ENCODE results near the gene GABRB2.
"Not testable (repeated sequence)": the region's sequence is repeated elsewhere in the genome, so short reads cannot be mapped to it uniquely, and the experiment has no call there.

Gene GABRB2

DNA sequence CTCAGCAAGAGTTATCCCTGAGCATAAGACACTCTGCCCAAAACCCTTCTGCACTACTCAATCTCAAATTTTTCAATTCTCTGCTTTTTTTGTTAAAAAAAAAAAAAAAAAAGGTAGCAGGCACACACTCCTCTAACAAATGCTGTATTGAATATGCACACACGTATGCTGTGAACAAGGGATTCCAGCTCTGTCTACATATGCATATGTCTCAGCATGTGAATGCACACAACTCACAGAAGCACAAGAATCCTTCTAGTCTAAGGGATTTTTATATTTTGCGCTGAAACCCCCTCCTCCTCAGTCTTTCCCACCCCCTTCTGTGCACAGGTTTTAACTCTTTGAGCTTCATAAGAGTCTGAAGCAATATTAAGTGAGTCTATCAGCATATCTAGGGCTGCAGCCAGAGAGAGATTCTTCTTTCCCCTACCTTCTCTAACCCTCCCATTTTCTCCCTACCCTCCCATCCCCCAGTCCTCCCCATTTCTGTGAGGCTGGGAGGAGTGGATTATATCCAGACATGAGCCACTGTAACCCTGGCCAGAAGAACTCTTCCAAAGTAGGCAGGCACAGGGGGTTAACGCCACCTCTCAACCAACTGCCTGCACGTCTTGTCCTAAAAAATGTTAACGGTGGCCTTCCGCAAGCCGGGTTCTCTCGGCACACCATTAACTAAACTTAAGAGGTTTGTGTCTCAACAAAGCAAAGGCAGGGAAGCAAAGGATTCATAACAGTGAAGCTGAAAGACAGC lies 1.0 kb downstream of the GABRB2 start:
- H3K27ac ChIP-seq (ENCODE audit: low read length), result no peak overlapping the region
- H3K4me1 ChIP-seq (ENCODE audit: control insufficient read depth in 1 of 2, insufficient read depth in 2 of 2, low read length in 2 of 2), result peaks cover 0 to 29% of the 10 kb centered on the region in 2 donors
- peaks cover 17% of the 10 kb centered on the region for H3K27me3 ChIP-seq (ENCODE audit: low read depth, low read length)
- H3K9me3 ChIP-seq (ENCODE audit: control insufficient read depth in 1 of 2, low read length in 2 of 2), result no peaks in the 10 kb centered on the region
- H3K4me3 ChIP-seq (ENCODE audit: low read depth in 1 of 2, low read length in 2 of 2), result peak overlapping the region; percentile 52 to 72
- no peaks in the 10 kb centered on the region for H3K36me3 ChIP-seq (ENCODE audit: control insufficient read depth in 1 of 2, insufficient read depth in 2 of 2, low read length in 2 of 2)

GRCh38 chr5:161544350-161544765 lies 2.2 kb downstream of the GABRB2 start:
- Histone ChIP-seq H3K36me3 (ENCODE audit: control insufficient read depth in 1 of 2, insufficient read depth in 2 of 2, low read length in 2 of 2) (no peaks in the 10 kb centered on the region), H3K27me3 (ENCODE audit: low read depth, low read length) (peaks cover 17% of the 10 kb centered on the region), H3K4me1 (ENCODE audit: control insufficient read depth in 1 of 2, insufficient read depth in 2 of 2, low read length in 2 of 2) (peaks cover 0 to 29% of the 10 kb centered on the region in 2 donors), H3K9me3 (ENCODE audit: control insufficient read depth in 1 of 2, low read length in 2 of 2) (no peaks in the 10 kb centered on the region), H3K4me3 (ENCODE audit: low read depth in 1 of 2, low read length in 2 of 2) (no peak overlapping the region), H3K27ac (ENCODE audit: low read length) (no peak overlapping the region)

DNA sequence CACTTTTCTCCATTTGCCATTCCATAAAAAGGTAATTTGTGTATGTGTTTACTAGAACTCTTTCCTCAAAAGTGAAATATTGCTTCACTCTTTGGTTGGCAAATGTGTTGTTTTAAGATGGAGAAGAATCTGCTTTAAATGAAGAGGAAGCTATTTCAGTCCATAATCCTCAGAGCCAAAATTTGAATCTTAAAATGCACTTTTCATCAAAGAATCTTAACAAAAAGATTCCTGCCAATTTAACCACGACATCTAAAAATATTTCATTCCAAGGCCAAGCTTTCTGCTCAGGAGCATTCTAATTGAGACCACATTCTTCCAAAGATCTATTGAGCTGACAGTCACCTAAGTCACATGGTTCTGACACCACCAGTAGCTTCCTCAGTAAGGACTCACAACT lies 7.5 kb downstream of the GABRB2 start:
- H3K4me3 ChIP-seq (ENCODE audit: low read depth in 1 of 2, low read length in 2 of 2), result no peak overlapping the region
- H3K36me3 ChIP-seq (ENCODE audit: control insufficient read depth in 1 of 2, insufficient read depth in 2 of 2, low read length in 2 of 2), result no peaks in the 10 kb centered on the region
- no peaks in the 10 kb centered on the region for H3K9me3 ChIP-seq (ENCODE audit: control insufficient read depth in 1 of 2, low read length in 2 of 2)
- H3K27me3 ChIP-seq (ENCODE audit: low read depth, low read length), result no peaks in the 10 kb centered on the region
- H3K27ac ChIP-seq (ENCODE audit: low read length), result no peak overlapping the region
- no peaks in the 10 kb centered on the region for H3K4me1 ChIP-seq (ENCODE audit: control insufficient read depth in 1 of 2, insufficient read depth in 2 of 2, low read length in 2 of 2)

GRCh38 chr5:161535762-161536161 lies 10.8 kb downstream of the GABRB2 start:
- H3K27ac ChIP-seq (ENCODE audit: low read length), result no peak overlapping the region
- no peaks in the 10 kb centered on the region for H3K4me1 ChIP-seq (ENCODE audit: control insufficient read depth in 1 of 2, insufficient read depth in 2 of 2, low read length in 2 of 2)
- no peaks in the 10 kb centered on the region for H3K27me3 ChIP-seq (ENCODE audit: low read depth, low read length)
- H3K9me3 ChIP-seq (ENCODE audit: control insufficient read depth in 1 of 2, low read length in 2 of 2), result no peaks in the 10 kb centered on the region
- H3K36me3 ChIP-seq (ENCODE audit: control insufficient read depth in 1 of 2, insufficient read depth in 2 of 2, low read length in 2 of 2), result no peaks in the 10 kb centered on the region
- H3K4me3 ChIP-seq (ENCODE audit: low read depth in 1 of 2, low read length in 2 of 2), result no peak overlapping the region

- Histone ChIP-seq H3K4me3 (ENCODE audit: low read depth in 1 of 2, low read length in 2 of 2) (no peak overlapping the region), H3K27me3 (ENCODE audit: low read depth, low read length) (no peaks in the 10 kb centered on the region), H3K27ac (ENCODE audit: low read length) (no peak overlapping the region), H3K36me3 (ENCODE audit: control insufficient read depth in 1 of 2, insufficient read depth in 2 of 2, low read length in 2 of 2) (no peaks in the 10 kb centered on the region), H3K4me1 (ENCODE audit: control insufficient read depth in 1 of 2, insufficient read depth in 2 of 2, low read length in 2 of 2) (no peaks in the 10 kb centered on the region), H3K9me3 (ENCODE audit: control insufficient read depth in 1 of 2, low read length in 2 of 2) (no peaks in the 10 kb centered on the region)
Observed at GRCh38 chr5:161530700-161531099, 15.8 kb downstream of the GABRB2 start.

DNA sequence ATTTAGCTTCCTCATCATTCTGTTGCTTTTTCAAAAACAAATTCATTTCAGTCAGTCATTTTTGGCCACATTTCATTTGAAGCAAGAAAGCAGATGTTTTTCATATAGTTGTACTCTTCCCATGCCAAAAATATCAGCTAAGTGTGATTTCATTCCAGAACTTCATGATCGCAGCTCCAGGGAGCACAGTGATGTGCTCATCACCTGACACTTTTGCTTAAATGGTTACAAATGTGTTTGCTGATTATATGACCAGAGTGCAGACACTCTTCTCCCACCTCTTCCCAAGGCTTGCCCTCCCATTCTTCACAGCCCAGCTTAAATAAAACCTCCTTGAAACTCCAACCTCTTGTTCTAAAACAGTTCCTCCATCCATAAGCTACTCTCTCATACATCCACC lies 32.6 kb downstream of the GABRB2 start:
- no peak overlapping the region for H3K27ac ChIP-seq (ENCODE audit: low read length)
- H3K36me3 ChIP-seq (ENCODE audit: control insufficient read depth in 1 of 2, insufficient read depth in 2 of 2, low read length in 2 of 2), result no peaks in the 10 kb centered on the region
- H3K27me3 ChIP-seq (ENCODE audit: low read depth, low read length), result no peaks in the 10 kb centered on the region
- H3K4me1 ChIP-seq (ENCODE audit: control insufficient read depth in 1 of 2, insufficient read depth in 2 of 2, low read length in 2 of 2), result no peaks in the 10 kb centered on the region
- H3K4me3 ChIP-seq (ENCODE audit: low read depth in 1 of 2, low read length in 2 of 2), result no peak overlapping the region
- H3K9me3 ChIP-seq (ENCODE audit: control insufficient read depth in 1 of 2, low read length in 2 of 2), result no peaks in the 10 kb centered on the region

GRCh38 chr5:161507591-161507990 lies 38.9 kb downstream of the GABRB2 start:
- Histone ChIP-seq H3K36me3 (ENCODE audit: control insufficient read depth in 1 of 2, insufficient read depth in 2 of 2, low read length in 2 of 2) (no peaks in the 10 kb centered on the region), H3K27ac (ENCODE audit: low read length) (no peak overlapping the region), H3K4me3 (ENCODE audit: low read depth in 1 of 2, low read length in 2 of 2) (no peak overlapping the region), H3K27me3 (ENCODE audit: low read depth, low read length) (no peaks in the 10 kb centered on the region), H3K9me3 (ENCODE audit: control insufficient read depth in 1 of 2, low read length in 2 of 2) (no peaks in the 10 kb centered on the region), H3K4me1 (ENCODE audit: control insufficient read depth in 1 of 2, insufficient read depth in 2 of 2, low read length in 2 of 2) (no peaks in the 10 kb centered on the region)

DNA sequence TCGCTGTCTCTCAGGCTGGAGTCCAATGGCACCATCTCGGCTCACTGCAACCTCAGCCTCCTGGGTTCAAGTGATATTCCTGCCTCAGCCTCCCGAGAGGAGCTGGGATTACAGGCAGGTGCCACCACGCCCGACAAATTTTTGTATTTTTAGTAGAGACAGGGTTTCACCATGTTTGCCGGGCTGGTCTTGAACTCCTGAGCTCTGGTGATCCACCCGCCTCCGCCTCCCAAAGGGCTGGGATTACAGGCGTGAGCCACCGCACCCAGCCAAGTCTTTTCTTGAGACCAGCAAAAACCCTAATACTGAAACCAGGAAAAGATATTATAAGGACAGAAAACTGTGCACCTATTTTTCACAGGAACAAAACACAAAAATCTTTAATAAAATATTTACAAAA lies 41.4 kb downstream of the GABRB2 start:
- H3K9me3 ChIP-seq (ENCODE audit: control insufficient read depth in 1 of 2, low read length in 2 of 2); H3K36me3 ChIP-seq (ENCODE audit: control insufficient read depth in 1 of 2, insufficient read depth in 2 of 2, low read length in 2 of 2); H3K27ac ChIP-seq (ENCODE audit: low read length); H3K4me3 ChIP-seq (ENCODE audit: low read depth in 1 of 2, low read length in 2 of 2); H3K4me1 ChIP-seq (ENCODE audit: control insufficient read depth in 1 of 2, insufficient read depth in 2 of 2, low read length in 2 of 2); H3K27me3 ChIP-seq (ENCODE audit: low read depth, low read length): not testable (repeated sequence)

DNA sequence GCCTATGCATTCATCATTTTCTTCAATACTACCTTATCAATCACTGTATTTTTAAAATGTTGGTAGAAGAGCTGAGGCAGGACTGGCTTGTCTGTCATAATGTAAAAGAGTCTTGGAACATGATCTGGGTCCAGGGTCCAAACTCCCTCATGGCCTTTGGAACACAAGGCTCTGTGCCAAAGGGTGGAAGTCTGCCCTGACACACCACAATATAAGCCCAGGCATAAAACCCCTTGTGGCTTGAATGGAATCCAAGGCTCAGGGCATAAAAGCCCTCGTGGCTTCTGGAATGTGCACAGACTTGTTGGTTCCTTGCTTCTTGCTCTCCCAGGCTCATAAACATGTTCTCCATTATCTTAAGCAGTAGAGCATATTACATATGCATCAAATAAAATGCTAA lies 48.0 kb downstream of the GABRB2 start:
- peaks cover 0 to 9% of the 10 kb centered on the region in 2 donors for H3K9me3 ChIP-seq (ENCODE audit: control insufficient read depth in 1 of 2, low read length in 2 of 2)
- H3K4me3 ChIP-seq (ENCODE audit: low read depth in 1 of 2, low read length in 2 of 2), result no peak overlapping the region
- H3K27me3 ChIP-seq (ENCODE audit: low read depth, low read length), result no peaks in the 10 kb centered on the region
- H3K27ac ChIP-seq (ENCODE audit: low read length), result no peak overlapping the region
- H3K36me3 ChIP-seq (ENCODE audit: control insufficient read depth in 1 of 2, insufficient read depth in 2 of 2, low read length in 2 of 2), result no peaks in the 10 kb centered on the region
- no peaks in the 10 kb centered on the region for H3K4me1 ChIP-seq (ENCODE audit: control insufficient read depth in 1 of 2, insufficient read depth in 2 of 2, low read length in 2 of 2)

GRCh38 chr5:161483721-161484120 lies 62.8 kb downstream of the GABRB2 start:
- no peak overlapping the region for H3K4me3 ChIP-seq (ENCODE audit: low read depth in 1 of 2, low read length in 2 of 2)
- no peaks in the 10 kb centered on the region for H3K36me3 ChIP-seq (ENCODE audit: control insufficient read depth in 1 of 2, insufficient read depth in 2 of 2, low read length in 2 of 2)
- H3K4me1 ChIP-seq (ENCODE audit: control insufficient read depth in 1 of 2, insufficient read depth in 2 of 2, low read length in 2 of 2), result no peaks in the 10 kb centered on the region
- H3K27ac ChIP-seq (ENCODE audit: low read length), result no peak overlapping the region
- H3K9me3 ChIP-seq (ENCODE audit: control insufficient read depth in 1 of 2, low read length in 2 of 2), result no peaks in the 10 kb centered on the region
- no peaks in the 10 kb centered on the region for H3K27me3 ChIP-seq (ENCODE audit: low read depth, low read length)

GRCh38 chr5:161481922-161482321 lies 64.6 kb downstream of the GABRB2 start:
- Histone ChIP-seq H3K27ac (ENCODE audit: low read length) (no peak overlapping the region), H3K9me3 (ENCODE audit: control insufficient read depth in 1 of 2, low read length in 2 of 2) (no peaks in the 10 kb centered on the region), H3K4me1 (ENCODE audit: control insufficient read depth in 1 of 2, insufficient read depth in 2 of 2, low read length in 2 of 2) (no peaks in the 10 kb centered on the region), H3K27me3 (ENCODE audit: low read depth, low read length) (no peaks in the 10 kb centered on the region), H3K4me3 (ENCODE audit: low read depth in 1 of 2, low read length in 2 of 2) (no peak overlapping the region), H3K36me3 (ENCODE audit: control insufficient read depth in 1 of 2, insufficient read depth in 2 of 2, low read length in 2 of 2) (no peaks in the 10 kb centered on the region)

Measured in muscle layer of duodenum (tissue), 2 donors.